ENCODE results near the gene SPATS2. TPM values are rescaled to one million over a fixed set of nuclear protein-coding genes. Genes with fewer than 3 reads are reported as not detected.

Gene SPATS2
- total and polyA plus RNA-seq, 3 donors from 2014 or later: 47.1 to 67.5 (median 65.0) TPM

DNA sequence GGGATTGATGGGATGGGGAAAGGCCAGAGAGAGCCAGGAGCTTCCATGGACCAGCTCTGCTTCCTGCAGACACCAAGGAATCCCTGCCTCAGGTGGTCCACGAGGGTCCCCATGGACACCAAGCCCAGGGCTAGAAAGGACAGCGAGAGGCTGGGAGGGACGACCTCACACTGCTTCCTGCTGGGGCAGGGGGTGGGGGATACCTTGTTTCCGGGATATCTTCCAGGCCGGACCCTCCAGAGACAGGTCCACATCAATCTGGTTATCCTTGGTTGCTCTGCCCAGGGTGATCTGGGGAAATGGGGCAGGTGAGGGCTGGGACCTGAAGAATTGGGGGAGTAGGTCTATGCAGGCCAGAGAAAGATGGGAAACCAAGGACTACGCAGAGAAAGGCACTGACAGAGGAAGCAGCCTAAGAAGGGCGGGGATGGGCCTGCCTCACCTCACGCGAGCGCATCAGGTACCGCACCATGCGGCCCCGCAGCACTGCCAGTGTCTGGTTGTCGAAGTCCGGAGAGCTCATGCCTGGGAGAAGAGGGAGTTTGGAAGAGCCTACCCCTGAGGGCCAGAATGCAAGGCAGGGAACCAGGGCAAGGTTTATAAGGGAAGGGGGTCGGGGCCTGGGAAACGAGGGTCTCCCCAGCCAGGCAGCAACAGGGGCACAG lies 191.9 kb downstream of the SPATS2 start:
- DNase-seq: no peak
- no peaks in the 10 kb centered on the region for H3K4me1 ChIP-seq
- 94 to 97% methylated on average over 13 to 17 of the region's 17 CpGs for WGBS, 2 donors
- H3K27me3 ChIP-seq: no peaks in the 10 kb centered on the region
- no peak overlapping the region for H3K27ac ChIP-seq
- no peak overlapping the region for H3K4me3 ChIP-seq
- no peaks in the 10 kb centered on the region for H3K36me3 ChIP-seq (ENCODE audit: low read depth, missing control alignments)
- intact Hi-C loops (cut with DNase I; ENCODE audit: low total_unique reads): no loop called here
- TF ChIP-seq, protein P1, sequence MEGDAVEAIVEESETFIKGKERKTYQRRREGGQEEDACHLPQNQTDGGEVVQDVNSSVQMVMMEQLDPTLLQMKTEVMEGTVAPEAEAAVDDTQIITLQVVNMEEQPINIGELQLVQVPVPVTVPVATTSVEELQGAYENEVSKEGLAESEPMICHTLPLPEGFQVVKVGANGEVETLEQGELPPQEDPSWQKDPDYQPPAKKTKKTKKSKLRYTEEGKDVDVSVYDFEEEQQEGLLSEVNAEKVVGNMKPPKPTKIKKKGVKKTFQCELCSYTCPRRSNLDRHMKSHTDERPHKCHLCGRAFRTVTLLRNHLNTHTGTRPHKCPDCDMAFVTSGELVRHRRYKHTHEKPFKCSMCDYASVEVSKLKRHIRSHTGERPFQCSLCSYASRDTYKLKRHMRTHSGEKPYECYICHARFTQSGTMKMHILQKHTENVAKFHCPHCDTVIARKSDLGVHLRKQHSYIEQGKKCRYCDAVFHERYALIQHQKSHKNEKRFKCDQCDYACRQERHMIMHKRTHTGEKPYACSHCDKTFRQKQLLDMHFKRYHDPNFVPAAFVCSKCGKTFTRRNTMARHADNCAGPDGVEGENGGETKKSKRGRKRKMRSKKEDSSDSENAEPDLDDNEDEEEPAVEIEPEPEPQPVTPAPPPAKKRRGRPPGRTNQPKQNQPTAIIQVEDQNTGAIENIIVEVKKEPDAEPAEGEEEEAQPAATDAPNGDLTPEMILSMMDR (IDR thresholded peaks at IDR 0.05): no peak
- no peak for TF ChIP-seq POLR2A (IDR thresholded peaks at IDR 0.05)
- no peaks in the 10 kb centered on the region for H3K9me3 ChIP-seq

DNA sequence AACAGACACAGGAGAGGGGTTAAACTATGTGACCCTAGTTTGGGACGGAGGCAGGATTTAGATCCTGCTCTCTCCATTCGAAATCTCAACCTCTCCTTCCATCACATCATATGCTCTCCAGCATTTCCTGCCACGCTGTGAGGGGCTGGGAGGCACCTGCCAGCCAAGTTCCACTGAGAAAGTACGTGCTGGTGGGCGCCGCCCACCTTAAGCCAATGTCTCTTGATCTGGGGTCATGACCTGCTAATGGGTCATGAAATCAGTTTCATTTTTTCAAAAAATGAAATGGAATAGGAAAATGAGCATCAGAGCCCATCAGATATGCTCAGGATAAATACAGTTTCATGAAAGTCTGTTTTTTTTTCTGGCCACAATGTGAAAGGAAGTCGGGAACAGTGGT lies 193.4 kb downstream of the SPATS2 start:
- Histone ChIP-seq H3K9me3 (no peaks in the 10 kb centered on the region), H3K27ac (no peak overlapping the region), H3K4me1 (no peaks in the 10 kb centered on the region), H3K36me3 (ENCODE audit: low read depth, missing control alignments) (no peaks in the 10 kb centered on the region), H3K4me3 (no peak overlapping the region), H3K27me3 (no peaks in the 10 kb centered on the region)
- intact Hi-C loops (cut with DNase I; ENCODE audit: low total_unique reads): no loop called here
- WGBS, 2 donors: 88 to 93% methylated on average over 7 of the region's 7 CpGs
- no peak for DNase-seq
- TF ChIP-seq, protein P1 (IDR thresholded peaks at IDR 0.05): no peak
- TF ChIP-seq POLR2A (IDR thresholded peaks at IDR 0.05): no peak

DNA sequence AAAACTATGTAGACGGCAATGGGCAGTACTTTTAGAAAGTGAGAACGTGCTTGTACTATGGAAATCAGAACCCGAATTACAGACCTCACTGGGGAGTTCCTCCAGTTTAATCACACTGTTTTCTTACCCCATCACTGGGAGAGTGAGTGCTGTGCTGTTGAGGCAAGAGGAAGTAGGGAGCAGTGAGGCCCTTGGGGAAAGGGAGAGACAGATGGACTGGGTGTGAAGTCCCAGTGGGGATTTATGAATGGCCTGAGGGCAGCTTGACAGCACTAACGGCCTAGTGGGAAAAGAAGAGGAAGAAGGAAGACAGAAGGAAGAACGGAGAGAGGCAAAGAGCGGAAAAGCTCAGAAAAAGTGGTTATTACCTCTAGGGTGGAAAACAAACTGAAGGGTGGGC lies 195.0 kb downstream of the SPATS2 start:
- DNase-seq: no peak
- Histone ChIP-seq H3K27me3 (no peaks in the 10 kb centered on the region), H3K9me3 (no peaks in the 10 kb centered on the region), H3K27ac (no peak overlapping the region), H3K36me3 (ENCODE audit: low read depth, missing control alignments) (no peaks in the 10 kb centered on the region), H3K4me3 (no peak overlapping the region), H3K4me1 (peaks cover 11% of the 10 kb centered on the region)
- intact Hi-C loops (cut with DNase I; ENCODE audit: low total_unique reads): no loop called here
- TF ChIP-seq POLR2A (IDR thresholded peaks at IDR 0.05): no peak
- TF ChIP-seq, protein P1 (IDR thresholded peaks at IDR 0.05): no peak
- WGBS, 2 donors: 82 to 86% methylated on average over 6 of the region's 6 CpGs

DNA sequence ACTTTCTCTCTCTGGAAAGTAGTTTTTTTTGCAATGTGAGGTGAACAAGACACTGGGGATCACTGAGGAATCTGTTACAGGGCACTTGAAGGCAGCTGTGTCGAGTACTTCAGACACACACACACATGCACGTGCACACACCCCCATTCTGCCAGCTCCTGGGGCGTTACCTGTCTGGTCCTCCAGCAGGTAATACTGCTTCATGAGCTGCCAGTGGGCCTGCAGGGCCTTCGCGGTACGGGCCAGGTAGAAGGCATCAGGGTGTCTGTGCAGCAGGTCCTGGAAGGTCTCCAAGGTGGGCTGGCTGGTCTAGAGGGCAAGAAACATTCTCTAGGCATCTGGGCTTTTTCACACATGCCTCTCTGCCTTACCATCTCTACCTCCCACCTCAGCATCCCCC lies 195.6 kb downstream of the SPATS2 start:
- Histone ChIP-seq H3K4me1 (peaks cover 12% of the 10 kb centered on the region), H3K36me3 (ENCODE audit: low read depth, missing control alignments) (no peaks in the 10 kb centered on the region), H3K27ac (no peak overlapping the region), H3K27me3 (no peaks in the 10 kb centered on the region), H3K9me3 (no peaks in the 10 kb centered on the region), H3K4me3 (no peak overlapping the region)
- no peak for DNase-seq
- no peak for TF ChIP-seq POLR2A (IDR thresholded peaks at IDR 0.05)
- TF ChIP-seq, protein P1 (IDR thresholded peaks at IDR 0.05): no peak
- intact Hi-C loops (cut with DNase I; ENCODE audit: low total_unique reads): no loop called here
- 95 to 97% methylated on average over 6 of the region's 6 CpGs for WGBS, 2 donors

Measured in testis (tissue), 3 donors.